H1 (cell line): ENCODE measurements around the gene MYH10. TPM values are rescaled to one million over a fixed set of nuclear protein-coding genes. Genes with fewer than 3 reads are reported as not detected.

Experiments used
- CTCF ChIA-PET: fragments of 300-600 bp; sonication (Branson Sonifier 250); formaldehyde crosslinking; loops from one replicate; lab custom pipeline; 2021; ENCODE audit not compliant: partially characterized antibody; lab: Charles Lee
- POLR2A ChIA-PET: fragments of 300-600 bp; sonication (Branson Sonifier 250); formaldehyde crosslinking; loops from one replicate; lab custom pipeline; 2021; ENCODE audit warnings: inconsistent platforms; ENCODE audit not compliant: partially characterized antibody; lab: Charles Lee
- DNase-seq, 2 experiments: peaks; one replicate each; pipeline versions ENCODE4 v3.0.0 to v3.0.0-alpha.2; 2010 to 2022; ENCODE audit warnings: low spot score in 2 of 2, low read depth in 1 of 2, mixed read lengths in 1 of 2
- FAIRE-seq: peaks from 2 replicates; lab custom pipeline; 2011; peaks lifted over from hg19 to GRCh38; lab: Jason Lieb, UNC
- H2AFZ ChIP-seq: 2 replicates; pipeline ENCODE4 v1.8.1; 2012; ENCODE audit warnings: low read length, inconsistent platforms
- H2AK5ac ChIP-seq: 2 replicates; pipeline ENCODE4 v1.6.1; 2013; ENCODE audit warnings: low read depth, low read length
- H2BK120ac ChIP-seq: replicated peaks from 2 replicates; pipeline ENCODE3; 2013; ENCODE audit warnings: low read depth, low read length, inconsistent platforms
- H2BK12ac ChIP-seq: 2 replicates; pipeline ENCODE4 v1.6.1; 2013; ENCODE audit warnings: low read depth, low read length
- H2BK15ac ChIP-seq: 2 replicates; pipeline ENCODE4 v1.6.1; 2013; ENCODE audit warnings: low read length
- H2BK20ac ChIP-seq: 2 replicates; pipeline ENCODE4 v1.6.1; 2013; ENCODE audit warnings: low read length
- H2BK5ac ChIP-seq: 2 replicates; pipeline ENCODE4 v1.6.1; 2013; ENCODE audit warnings: low read depth, low read length
- H3K14ac ChIP-seq: 2 replicates; pipeline ENCODE4 v1.6.1; 2013; ENCODE audit warnings: inconsistent platforms; ENCODE audit not compliant: insufficient read length
- H3K18ac ChIP-seq: 2 replicates; pipeline ENCODE4 v1.6.1; 2013; ENCODE audit warnings: low read length; ENCODE audit errors: extremely low read depth
- H3K23ac ChIP-seq: 2 replicates; pipeline ENCODE4 v1.6.1; 2013; ENCODE audit warnings: inconsistent platforms; ENCODE audit not compliant: insufficient read length
- H3K23me2 ChIP-seq: 2 replicates; pipeline ENCODE4 v1.6.1; 2013; ENCODE audit warnings: low read depth, low read length
- H3K27ac ChIP-seq: 2 replicates; pipeline ENCODE4 v1.6.1; 2011; ENCODE audit warnings: low read depth, low read length, inconsistent platforms
- H3K27me3 ChIP-seq, 4 experiments: replicated peaks in 1 of 4; 1 replicate in 1 of 4; 2 replicates in 3 of 4; pipeline versions ENCODE4 v1.6.1 to v1.8.1; 2011 to 2013; ENCODE audit warnings: low read length in 3 of 4, mild to moderate bottlenecking in 3 of 4, inconsistent platforms in 2 of 4, mixed read lengths in 2 of 4, moderate library complexity in 1 of 4; ENCODE audit not compliant: control insufficient read depth in 3 of 4, insufficient read depth in 3 of 4; ENCODE audit errors: extremely low read depth in 1 of 4
- H3K36me3 ChIP-seq, 4 experiments: 2 replicates each; pipeline versions ENCODE4 v1.6.1 to v1.8.1; 2011 to 2013; ENCODE audit warnings: mild to moderate bottlenecking in 4 of 4, low read length in 3 of 4, moderate library complexity in 2 of 4, control low read depth in 1 of 4, inconsistent platforms in 1 of 4; ENCODE audit not compliant: insufficient read depth in 4 of 4, control insufficient read depth in 2 of 4
- H3K4ac ChIP-seq: replicated peaks from 2 replicates; pipeline ENCODE3; 2013; ENCODE audit warnings: low read length, low read depth, mixed read lengths, inconsistent platforms; ENCODE audit not compliant: insufficient read length
- H3K4me1 ChIP-seq, 4 experiments: replicated peaks in 1 of 4; 1 replicate in 1 of 4; 2 replicates in 3 of 4; pipeline versions ENCODE4 v1.6.1 to v1.8.1; 2011 to 2013; ENCODE audit warnings: low read length in 3 of 4, inconsistent platforms in 2 of 4, mixed read lengths in 1 of 4; ENCODE audit not compliant: insufficient read depth in 4 of 4, control insufficient read depth in 3 of 4
- H3K4me2 ChIP-seq, 2 experiments: 2 replicates each; pipeline versions ENCODE4 v1.6.1 to v1.8.1; 2011 to 2013; ENCODE audit warnings: low read depth in 2 of 2, low read length in 2 of 2, control low read depth in 1 of 2, inconsistent platforms in 1 of 2, mild to moderate bottlenecking in 1 of 2; ENCODE audit not compliant: insufficient read depth in 1 of 2
- H3K4me3 ChIP-seq, 4 experiments: fragments of 200-600, 300-600 bp in 1 of 4; sonication (generic), shearing (Covaris generic), sonication (Bioruptor Twin) in 1 of 4; 2 replicates each; pipeline versions ENCODE4 v1.5.1 to v1.8.1; 2011 to 2016; ENCODE audit warnings: low read length in 4 of 4, low read depth in 3 of 4, control low read depth in 2 of 4, inconsistent platforms in 2 of 4, mild to moderate bottlenecking in 2 of 4, mixed read lengths in 1 of 4, moderate library complexity in 1 of 4; ENCODE audit not compliant: insufficient read depth in 2 of 4; ENCODE audit errors: extremely low read depth in 1 of 4
- H3K56ac ChIP-seq: replicated peaks from 2 replicates; pipeline ENCODE3; 2013; ENCODE audit warnings: low read depth, mild to moderate bottlenecking, mixed read lengths, low read length, inconsistent platforms; ENCODE audit not compliant: insufficient read length
- H3K79me1 ChIP-seq: 2 replicates; pipeline ENCODE4 v1.6.1; 2013; ENCODE audit warnings: low read depth, low read length, control low read depth
- H3K79me2 ChIP-seq, 2 experiments: 2 replicates each; pipeline versions ENCODE4 v1.6.1 to v1.8.1; 2012 to 2013; ENCODE audit warnings: low read length in 2 of 2, mild to moderate bottlenecking in 2 of 2, inconsistent platforms in 1 of 2; ENCODE audit not compliant: insufficient read depth in 2 of 2, control insufficient read depth in 1 of 2
- H3K9ac ChIP-seq, 4 experiments: replicated peaks in 1 of 4; 1 replicate in 1 of 4; 2 replicates in 3 of 4; pipeline versions ENCODE4 v1.6.1 to v1.8.1; 2011 to 2013; ENCODE audit warnings: low read depth in 3 of 4, low read length in 3 of 4, control low read depth in 2 of 4, mild to moderate bottlenecking in 2 of 4, moderate library complexity in 2 of 4, inconsistent platforms in 1 of 4; ENCODE audit errors: extremely low read depth in 1 of 4
- H3K9me3 ChIP-seq, 2 experiments: 2 replicates each; pipeline versions ENCODE4 v1.6.1 to v1.8.1; 2012 to 2013; ENCODE audit warnings: mild to moderate bottlenecking in 2 of 2, moderate library complexity in 2 of 2, control low read depth in 1 of 2, inconsistent platforms in 1 of 2, low read depth in 1 of 2, low read length in 1 of 2, mixed read lengths in 1 of 2; ENCODE audit not compliant: insufficient read depth in 2 of 2
- H4K20me1 ChIP-seq, 2 experiments: replicated peaks in 1 of 2; 2 replicates each; pipeline versions ENCODE3 to v1.8.1; 2011 to 2013; ENCODE audit warnings: inconsistent platforms in 2 of 2, low read length in 2 of 2, mild to moderate bottlenecking in 1 of 2; ENCODE audit not compliant: insufficient read depth in 2 of 2, control insufficient read depth in 1 of 2
- H4K5ac ChIP-seq: 2 replicates; pipeline ENCODE4 v1.6.1; 2013; ENCODE audit warnings: low read length, low read depth, mixed read lengths, inconsistent platforms; ENCODE audit not compliant: insufficient read length
- H4K8ac ChIP-seq: 2 replicates; pipeline ENCODE4 v1.8.0; 2013; ENCODE audit warnings: mild to moderate bottlenecking, moderate library complexity, low read length, inconsistent platforms; ENCODE audit not compliant: insufficient read depth; ENCODE audit errors: extremely low read depth
- H4K91ac ChIP-seq: replicated peaks from 2 replicates; pipeline ENCODE3; 2013; ENCODE audit warnings: low read length, mixed read lengths, inconsistent platforms; ENCODE audit not compliant: insufficient read length
- BRCA1 ChIP-seq: IDR thresholded peaks from 2 replicates; pipeline ENCODE4 v1.6.1; 2012; ENCODE audit warnings: low read depth, low read length, improper control_type of control experiment
- CTBP2 ChIP-seq: IDR thresholded peaks from 2 replicates; pipeline ENCODE4 v1.7.0; 2011; ENCODE audit warnings: borderline replicate concordance, mild to moderate bottlenecking, moderate library complexity, mixed read lengths, low read length; ENCODE audit not compliant: insufficient read depth, insufficient read length
- EZH2 ChIP-seq: fragments of 200-600 bp; sonication (generic); IDR thresholded peaks from 2 replicates; pipeline ENCODE4 v1.7.1; 2012; ENCODE audit warnings: low read depth, mild to moderate bottlenecking, moderate library complexity, low read length, inconsistent platforms; ENCODE audit not compliant: severe bottlenecking
- GABPA ChIP-seq: IDR thresholded peaks from 2 replicates; pipeline ENCODE4 v1.6.1; 2011; ENCODE audit warnings: mild to moderate bottlenecking, low read length, moderate library complexity, borderline replicate concordance; ENCODE audit not compliant: insufficient read depth
- RBBP5 ChIP-seq: IDR thresholded peaks from 2 replicates; pipeline ENCODE4 v1.7.1; 2012; ENCODE audit warnings: low read depth, mild to moderate bottlenecking, inconsistent platforms, low read length, moderate library complexity, borderline replicate concordance
- SP2 ChIP-seq: IDR thresholded peaks from 2 replicates; pipeline ENCODE4 v1.6.1; 2012; ENCODE audit warnings: mild to moderate bottlenecking, low read length, inconsistent platforms
- SUZ12 ChIP-seq: fragments of 200-600 bp; sonication (generic); IDR thresholded peaks from 2 replicates; pipeline ENCODE4 v1.6.1; 2012; ENCODE audit warnings: mild to moderate bottlenecking, inconsistent platforms, low read length, moderate library complexity, mixed read lengths
- TAF1 ChIP-seq: IDR thresholded peaks from 2 replicates; pipeline ENCODE4 v1.6.1; 2011; ENCODE audit warnings: mild to moderate bottlenecking, low read depth, low read length
- TBP ChIP-seq: IDR thresholded peaks from 2 replicates; pipeline ENCODE4 v1.6.1; 2011; ENCODE audit warnings: low read depth, low read length, improper control_type of control experiment
- TCF12 ChIP-seq: IDR thresholded peaks from 2 replicates; pipeline ENCODE4 v1.6.1; 2011; ENCODE audit warnings: low read depth, mild to moderate bottlenecking, low read length
- WGBS, 2 experiments: shearing (Covaris generic) in 1 of 2; methylation state at CpG; one replicate each; pipeline versions ENCODE4 v1.1.6 to v1.1.7; 2013 to 2015; ENCODE audit warnings: low lambda C conversion rate in 2 of 2, mixed read lengths in 2 of 2, inconsistent platforms in 1 of 2, low coverage in 1 of 2, missing lambda C conversion rate in 1 of 2; ENCODE audit not compliant: insufficient replicate concordance in 2 of 2, insufficient coverage in 1 of 2, insufficient read length in 1 of 2; ENCODE audit errors: extremely low coverage in 1 of 2, missing lambda C conversion rate in 1 of 2; 5-methylcytosine and 5-hydroxymethylcytosine counted together
- polyA plus RNA-seq, 7 experiments: library from polyadenylated mRNA; depleted of rRNA in 3 of 7; stranded (reverse) in 5 of 7; unstranded in 2 of 7; fragments of >200 nt in 5 of 7; fragments of 200-250 nt in 2 of 7; gene quantifications; 1 replicate in 5 of 7; 2 replicates in 1 of 7; 4 replicates in 1 of 7; pipeline versions ENCODE4 v1.2.1 to v1.2.3, GENCODE V29; 2011 to 2013; ENCODE audit warnings: missing spikeins in 2 of 7, mixed read lengths in 2 of 7
- total RNA-seq: library from RNA; stranded (reverse); fragmentation: NEBNext Ultra II Directional; extraction: Animal tissue kit (Norgen Biotek cat#: 25700); gene quantifications from 2 replicates; pipeline ENCODE4 v1.2.1, GENCODE V29; 2021
- TF ChIP-seq, protein P1 (sequence below): IDR thresholded peaks from 2 replicates; pipeline ENCODE4 v1.6.1; 2012; ENCODE audit warnings: inconsistent platforms
- TF ChIP-seq, protein P2 (sequence below): IDR thresholded peaks from 2 replicates; pipeline ENCODE4 v1.6.1; 2011; ENCODE audit warnings: low read length, improper control_type of control experiment

Gene MYH10
- total and polyA plus RNA-seq, 2 of the 8 experiments (the other 6 are each of a cell fraction or from before 2014, with no cell fraction given): 64.1 to 289 TPM

- ChIA-PET CTCF (no interaction called here), POLR2A (no interaction called here)
- Histone ChIP-seq H4K91ac (no peak overlapping the region), H3K27me3 (no peaks in the 10 kb centered on the region), H3K23ac (no peak overlapping the region), H3K23me2 (no peaks in the 10 kb centered on the region), H2BK12ac (no peak overlapping the region), H3K27ac (no peak overlapping the region), H3K4ac (no peak overlapping the region), H3K79me1 (no peaks in the 10 kb centered on the region), H3K4me3 (no peak overlapping the region), H2BK120ac (no peak overlapping the region), H2BK5ac (no peak overlapping the region), H3K4me2 (no peak overlapping the region), H3K56ac (no peak overlapping the region), H2AK5ac (no peak overlapping the region), H3K9me3 (no peaks in the 10 kb centered on the region; a peak in 1 of 4 replicates), H3K36me3 (peaks cover 6 to 45% (median 26%) of the 10 kb centered on the region in 4 experiments), H3K18ac (no peak overlapping the region), H4K20me1 (peaks cover 0 to 12% of the 10 kb centered on the region in 2 experiments), H4K8ac (no peak overlapping the region), H4K5ac (no peak overlapping the region), H3K9ac (no peak overlapping the region), H3K4me1 (no peaks in the 10 kb centered on the region), H2AFZ (no peak overlapping the region), H2BK15ac (no peak overlapping the region), H2BK20ac (no peak overlapping the region), H3K14ac (no peak overlapping the region), H3K79me2 (peaks cover 0 to 8% of the 10 kb centered on the region in 2 experiments; a peak in 2 of 4 replicates)
- WGBS, 2 experiments: 93% methylated on average over 5 of the region's 5 CpGs; no CpG with 5 or more reads in 1 of the 2 experiments
- FAIRE-seq (no peak), DNase-seq (no peak)
- TF ChIP-seq BRCA1 (no peak), EZH2 (no peak), SUZ12 (no peak), RBBP5 (no peak), TBP (no peak), TAF1 (no peak), TCF12 (no peak), CTBP2 (no peak), SP2 (no peak), GABPA (no peak)
- TF ChIP-seq, protein P1, sequence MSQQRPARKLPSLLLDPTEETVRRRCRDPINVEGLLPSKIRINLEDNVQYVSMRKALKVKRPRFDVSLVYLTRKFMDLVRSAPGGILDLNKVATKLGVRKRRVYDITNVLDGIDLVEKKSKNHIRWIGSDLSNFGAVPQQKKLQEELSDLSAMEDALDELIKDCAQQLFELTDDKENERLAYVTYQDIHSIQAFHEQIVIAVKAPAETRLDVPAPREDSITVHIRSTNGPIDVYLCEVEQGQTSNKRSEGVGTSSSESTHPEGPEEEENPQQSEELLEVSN: no peak
- TF ChIP-seq, protein P2, sequence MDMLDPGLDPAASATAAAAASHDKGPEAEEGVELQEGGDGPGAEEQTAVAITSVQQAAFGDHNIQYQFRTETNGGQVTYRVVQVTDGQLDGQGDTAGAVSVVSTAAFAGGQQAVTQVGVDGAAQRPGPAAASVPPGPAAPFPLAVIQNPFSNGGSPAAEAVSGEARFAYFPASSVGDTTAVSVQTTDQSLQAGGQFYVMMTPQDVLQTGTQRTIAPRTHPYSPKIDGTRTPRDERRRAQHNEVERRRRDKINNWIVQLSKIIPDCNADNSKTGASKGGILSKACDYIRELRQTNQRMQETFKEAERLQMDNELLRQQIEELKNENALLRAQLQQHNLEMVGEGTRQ: no peak
These were observed 73.2 kb downstream of the MYH10 start for GRCh38 chr17:8557176-8557806.
